HG03060 (cell line): ENCODE data around the gene SAMD14.

Experiments used
- ATAC-seq: cut with Tn5 transposase; IDR thresholded peaks from one replicate; pipeline ENCODE4 v1.9.1; 2021; ENCODE audit warnings: low read depth, moderate number of reproducible peaks; ENCODE audit not compliant: unreplicated experiment

The SAMD14 gene

GRCh38 chr17:50149417-50150353 lies 19.7 kb upstream of the SAMD14 start:
- no peak for ATAC-seq

- no peak for ATAC-seq
Observed at GRCh38 chr17:50149091-50149416, 19.1 kb upstream of the SAMD14 start.

- ATAC-seq, result no peak
Observed at GRCh38 chr17:50148226-50149090, 18.5 kb upstream of the SAMD14 start.

- ATAC-seq, result no peak
Observed at GRCh38 chr17:50147841-50148225, 17.9 kb upstream of the SAMD14 start.

- ATAC-seq, result no peak
Observed at GRCh38 chr17:50146927-50147665, 17.1 kb upstream of the SAMD14 start.

- no peak for ATAC-seq
Observed at GRCh38 chr17:50146230-50146926, 16.4 kb upstream of the SAMD14 start.

GRCh38 chr17:50145532-50146229 lies 15.7 kb upstream of the SAMD14 start:
- no peak for ATAC-seq

- no peak for ATAC-seq
Observed at GRCh38 chr17:50144845-50145531, 15.0 kb upstream of the SAMD14 start.

GRCh38 chr17:50144355-50144754 lies 14.4 kb upstream of the SAMD14 start:
- ATAC-seq, result no peak

GRCh38 chr17:50143461-50144176 lies 13.7 kb upstream of the SAMD14 start:
- no peak for ATAC-seq

- ATAC-seq, result no peak
Observed at GRCh38 chr17:50141745-50142110, 11.8 kb upstream of the SAMD14 start.

GRCh38 chr17:50141026-50141744 lies 11.2 kb upstream of the SAMD14 start:
- ATAC-seq, result no peak

- ATAC-seq, result no peak
Observed at GRCh38 chr17:50139950-50140885, 10.3 kb upstream of the SAMD14 start.

GRCh38 chr17:50139185-50139783 lies 9.3 kb upstream of the SAMD14 start:
- no peak for ATAC-seq

GRCh38 chr17:50137042-50137441 lies 7.1 kb upstream of the SAMD14 start:
- no peak for ATAC-seq

- ATAC-seq, result no peak
Observed at GRCh38 chr17:50136096-50136687, 6.2 kb upstream of the SAMD14 start.
